ENCODE data around the gene PREX1.

The PREX1 gene

DNA sequence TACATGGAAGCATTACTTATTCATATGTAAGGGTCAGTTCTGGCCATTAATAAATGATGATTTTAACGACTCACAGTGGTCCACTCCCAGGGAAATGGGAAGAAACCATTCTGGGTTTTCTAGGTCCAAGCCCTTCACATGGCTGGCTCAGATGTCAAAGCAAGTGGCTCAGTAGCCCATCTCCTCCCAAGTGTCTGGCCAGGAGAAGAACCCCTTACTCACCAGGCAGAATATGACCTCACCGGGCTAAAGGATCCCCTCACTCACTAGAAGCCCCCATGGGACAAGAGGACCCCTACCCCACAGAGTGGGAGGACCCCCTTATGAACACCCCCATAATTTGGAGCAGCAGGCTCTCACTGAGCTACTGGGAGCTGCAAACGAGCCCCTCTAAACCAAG is 34.0 kb downstream of the PREX1 start:
- no peak for DNase-seq (ENCODE audit: low read depth)
- TF ChIP-seq, protein P1, sequence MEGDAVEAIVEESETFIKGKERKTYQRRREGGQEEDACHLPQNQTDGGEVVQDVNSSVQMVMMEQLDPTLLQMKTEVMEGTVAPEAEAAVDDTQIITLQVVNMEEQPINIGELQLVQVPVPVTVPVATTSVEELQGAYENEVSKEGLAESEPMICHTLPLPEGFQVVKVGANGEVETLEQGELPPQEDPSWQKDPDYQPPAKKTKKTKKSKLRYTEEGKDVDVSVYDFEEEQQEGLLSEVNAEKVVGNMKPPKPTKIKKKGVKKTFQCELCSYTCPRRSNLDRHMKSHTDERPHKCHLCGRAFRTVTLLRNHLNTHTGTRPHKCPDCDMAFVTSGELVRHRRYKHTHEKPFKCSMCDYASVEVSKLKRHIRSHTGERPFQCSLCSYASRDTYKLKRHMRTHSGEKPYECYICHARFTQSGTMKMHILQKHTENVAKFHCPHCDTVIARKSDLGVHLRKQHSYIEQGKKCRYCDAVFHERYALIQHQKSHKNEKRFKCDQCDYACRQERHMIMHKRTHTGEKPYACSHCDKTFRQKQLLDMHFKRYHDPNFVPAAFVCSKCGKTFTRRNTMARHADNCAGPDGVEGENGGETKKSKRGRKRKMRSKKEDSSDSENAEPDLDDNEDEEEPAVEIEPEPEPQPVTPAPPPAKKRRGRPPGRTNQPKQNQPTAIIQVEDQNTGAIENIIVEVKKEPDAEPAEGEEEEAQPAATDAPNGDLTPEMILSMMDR (conservative IDR thresholded peaks at IDR 0.05; ENCODE audit: low read length), result no peak
- no peak overlapping the region for H3K4me3 ChIP-seq (ENCODE audit: low read length)

DNA sequence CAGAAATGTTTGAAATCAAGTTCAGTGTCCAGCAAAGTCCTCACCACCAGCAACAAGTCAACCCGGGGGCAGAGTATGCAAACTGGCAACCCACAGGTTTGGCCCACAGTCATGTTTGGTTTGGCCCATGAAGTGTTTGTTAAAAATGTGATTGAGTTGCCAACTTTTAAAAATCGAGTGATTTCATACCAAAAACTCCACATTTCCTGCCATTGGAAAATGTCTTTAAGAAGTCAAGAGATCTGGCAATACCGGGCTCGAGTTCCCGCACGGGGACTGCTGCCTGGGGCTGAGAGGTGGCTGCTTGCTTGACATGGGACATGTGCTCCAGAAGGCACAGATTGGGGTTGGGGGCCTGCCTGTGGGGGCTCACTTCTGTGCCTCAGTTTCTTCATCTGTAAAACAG is 36.1 kb downstream of the PREX1 start:
- TF ChIP-seq, protein P1 (conservative IDR thresholded peaks at IDR 0.05; ENCODE audit: low read length), result no peak
- peak; percentile 85 for DNase-seq (ENCODE audit: low read depth)

DNA sequence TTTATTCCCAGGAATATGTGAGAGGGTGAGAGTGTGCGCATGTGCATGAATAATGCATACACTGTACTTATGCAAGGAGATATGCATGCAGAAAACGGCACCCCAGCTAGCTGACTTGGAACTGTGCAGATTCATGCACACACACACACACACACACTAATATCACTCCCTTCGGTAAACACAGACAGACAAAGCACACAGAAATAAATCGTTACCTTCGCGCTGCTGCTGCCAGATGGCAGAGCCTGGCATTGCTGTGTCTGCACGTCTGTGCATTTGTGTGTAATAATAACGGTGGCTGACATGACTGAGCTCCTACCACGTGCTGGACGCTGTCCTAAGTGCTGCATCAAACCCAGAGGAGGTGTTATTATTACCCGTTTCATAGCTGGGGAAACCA is 36.8 kb downstream of the PREX1 start:
- DNase-seq (ENCODE audit: low read depth), result no peak
- TF ChIP-seq, protein P1 (conservative IDR thresholded peaks at IDR 0.05; ENCODE audit: low read length), result no peak

More for the DNA sequence above, 36.1 kb downstream of the PREX1 start:
- no peak overlapping the region for H3K4me3 ChIP-seq (ENCODE audit: low read length)

DNA sequence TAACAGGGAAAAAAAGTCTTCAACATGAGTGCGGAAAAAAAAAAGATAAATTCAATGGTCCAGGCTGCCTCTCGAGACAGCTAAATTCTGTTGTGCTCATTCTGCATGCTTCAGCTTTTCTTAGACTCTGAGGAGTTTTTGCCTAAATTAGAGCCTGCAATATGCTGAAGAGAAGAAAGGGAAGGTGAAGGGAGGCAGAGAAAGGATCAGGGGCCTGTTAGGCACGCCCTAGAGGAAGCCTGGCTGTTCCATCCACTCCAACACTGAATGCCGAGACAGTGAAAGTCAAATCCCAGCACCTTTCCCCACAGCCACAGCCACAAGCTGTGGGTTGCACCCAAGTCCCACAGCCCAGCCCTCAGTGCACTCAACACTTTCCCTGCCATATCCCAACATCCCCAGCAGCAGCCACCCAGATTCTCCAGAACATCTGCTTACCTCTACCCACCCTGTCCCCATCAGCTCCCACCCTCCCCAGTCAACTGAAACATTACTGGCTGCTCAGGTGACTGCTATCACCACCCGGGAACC is 37.3 kb downstream of the PREX1 start:
- H3K4me3 ChIP-seq (ENCODE audit: low read length), result no peak overlapping the region
- DNase-seq (ENCODE audit: low read depth), result no peak
- TF ChIP-seq, protein P1 (conservative IDR thresholded peaks at IDR 0.05; ENCODE audit: low read length), result no peak

More for the DNA sequence above, 36.8 kb downstream of the PREX1 start:
- H3K4me3 ChIP-seq (ENCODE audit: low read length), result no peak overlapping the region

DNA sequence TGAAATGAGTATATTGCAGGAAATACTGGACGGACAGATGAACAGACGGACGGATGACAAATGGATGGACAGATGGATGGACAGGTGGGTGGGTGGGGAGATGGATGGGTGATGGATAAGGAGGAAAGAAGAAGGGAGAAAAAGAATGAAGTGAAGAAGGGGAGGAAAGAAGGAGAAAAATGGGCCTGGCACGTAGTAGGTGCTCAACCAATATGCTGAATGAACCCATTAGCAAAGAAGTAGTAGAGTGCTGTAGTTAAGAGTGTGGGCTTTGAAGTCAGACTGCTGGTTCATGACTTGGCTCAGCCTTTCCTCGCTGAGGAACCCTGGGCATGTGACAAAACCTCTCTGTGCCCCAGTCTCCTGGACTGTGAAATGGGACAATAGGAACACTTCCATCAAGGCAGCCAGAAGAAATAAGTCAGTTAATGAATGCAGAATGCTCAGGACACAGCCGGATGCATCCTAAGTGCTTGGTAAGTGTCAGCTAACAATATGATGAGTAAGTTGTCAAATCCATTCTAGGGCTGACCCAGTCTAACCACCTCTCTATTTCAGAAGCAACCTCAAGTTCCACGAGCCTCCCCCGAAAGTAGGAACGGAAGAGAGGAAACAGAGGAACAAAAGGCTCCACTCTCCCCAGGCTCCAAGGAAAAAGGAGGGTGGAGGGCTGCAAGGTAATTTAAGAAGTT is 37.9 kb downstream of the PREX1 start:
- TF ChIP-seq, protein P1 (conservative IDR thresholded peaks at IDR 0.05; ENCODE audit: low read length), result no peak
- H3K4me3 ChIP-seq (ENCODE audit: low read length), result no peak overlapping the region
- no peak for DNase-seq (ENCODE audit: low read depth)

DNA sequence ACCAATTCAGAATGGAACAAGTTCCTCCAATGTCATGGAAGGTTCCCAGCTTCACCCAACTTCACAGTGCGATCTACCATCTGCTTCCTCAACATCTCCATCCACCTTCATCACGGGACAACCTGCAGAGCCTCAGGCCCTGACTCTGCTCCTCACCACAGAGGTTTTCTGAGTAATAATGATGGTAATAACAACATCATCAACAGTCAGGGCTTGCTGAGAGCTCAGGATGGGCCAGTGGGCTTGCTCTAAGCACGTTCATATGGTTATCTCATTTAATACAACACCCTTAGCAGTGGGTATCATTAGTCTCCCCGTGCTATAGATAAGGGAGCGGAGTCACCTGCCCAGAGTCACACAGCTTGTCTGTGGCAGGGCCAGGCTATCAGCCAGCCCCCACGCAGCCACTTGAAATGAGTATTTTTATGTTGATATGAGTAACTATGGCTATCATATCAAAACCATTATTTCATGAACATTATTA is 38.6 kb downstream of the PREX1 start:
- no peak overlapping the region for H3K4me3 ChIP-seq (ENCODE audit: low read length)
- TF ChIP-seq, protein P1 (conservative IDR thresholded peaks at IDR 0.05; ENCODE audit: low read length), result no peak

DNA sequence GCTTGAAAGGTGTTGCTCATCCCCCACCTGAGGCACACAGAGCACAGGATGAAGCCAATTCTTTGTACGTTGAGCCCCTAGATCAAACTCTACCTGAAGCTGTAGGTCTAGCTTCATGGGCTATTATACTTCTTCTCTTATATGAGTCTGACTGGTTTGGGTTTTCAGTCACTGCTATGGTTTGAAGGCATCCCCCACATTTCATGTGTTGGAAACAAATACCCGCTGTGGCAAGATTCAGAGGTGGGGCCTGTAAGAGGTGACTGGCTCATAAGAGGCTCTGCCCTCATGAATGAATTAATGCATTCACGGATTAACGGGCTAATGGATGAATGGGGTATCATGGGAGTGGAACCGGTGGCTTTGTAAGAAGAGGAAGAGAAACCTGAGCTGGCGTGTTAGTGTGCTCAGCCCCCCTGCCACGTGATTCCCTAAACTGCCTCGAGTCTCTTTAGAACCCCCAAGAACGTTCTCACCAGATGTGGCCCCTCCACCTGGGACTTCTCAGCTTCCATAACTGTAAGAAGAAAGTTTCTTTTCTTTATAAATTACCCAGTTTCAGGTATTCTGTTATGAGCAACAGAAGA is 39.2 kb downstream of the PREX1 start:
- H3K4me3 ChIP-seq (ENCODE audit: low read length), result no peak overlapping the region
- TF ChIP-seq, protein P1 (conservative IDR thresholded peaks at IDR 0.05; ENCODE audit: low read length), result no peak
- DNase-seq (ENCODE audit: low read depth), result no peak

More for the DNA sequence above, 38.6 kb downstream of the PREX1 start:
- no peak for DNase-seq (ENCODE audit: low read depth)

Measured in AG10803 (cell line).